Esophagus (tissue), 2 donors: ENCODE results near the gene CAPN13. TPM values are rescaled to one million over a fixed set of nuclear protein-coding genes. Genes with fewer than 3 reads are reported as not detected.

Source experiments
- H3K27ac ChIP-seq, 2 donors: one replicate each; pipeline ENCODE4 v1.5.1; 2013; ENCODE audit warnings: low read depth in 2 of 2, mild to moderate bottlenecking in 2 of 2, inconsistent platforms in 1 of 2, low read length in 1 of 2, moderate library complexity in 1 of 2
- H3K27me3 ChIP-seq, 2 donors: one replicate each; pipeline ENCODE4 v1.6.1; 2013; ENCODE audit warnings: low read length in 2 of 2, control low read depth in 1 of 2, mild to moderate bottlenecking in 1 of 2; ENCODE audit not compliant: insufficient read depth in 2 of 2, control insufficient read depth in 1 of 2
- H3K36me3 ChIP-seq, 2 donors: one replicate each; pipeline ENCODE4 v1.6.1; 2013; ENCODE audit warnings: low read length in 1 of 2; ENCODE audit not compliant: control insufficient read depth in 2 of 2, insufficient read depth in 2 of 2
- H3K4me1 ChIP-seq, 2 donors: one replicate each; pipeline ENCODE4 v1.6.1; 2013; ENCODE audit warnings: low read length in 1 of 2; ENCODE audit not compliant: control insufficient read depth in 2 of 2, insufficient read depth in 2 of 2
- H3K4me3 ChIP-seq, 2 donors: one replicate each; pipeline ENCODE4 v1.5.1; 2013; ENCODE audit warnings: low read length in 2 of 2, mild to moderate bottlenecking in 2 of 2, low read depth in 1 of 2, moderate library complexity in 1 of 2
- H3K9me3 ChIP-seq, 2 donors: one replicate each; pipeline ENCODE4 v1.6.1; 2013; ENCODE audit warnings: mild to moderate bottlenecking in 2 of 2, low read depth in 1 of 2, low read length in 1 of 2, moderate library complexity in 1 of 2; ENCODE audit not compliant: control insufficient read depth in 2 of 2, insufficient read depth in 1 of 2
- WGBS, 2 donors: extraction: QIAGEN DNeasy Blood & Tissue Kit; methylation state at CpG; one replicate each; pipeline ENCODE4 v1.1.7; 2013; 5-methylcytosine and 5-hydroxymethylcytosine counted together
- polyA plus RNA-seq, 2 donors: library from polyadenylated mRNA; stranded (reverse); fragments of 200-250 nt; gene quantifications; one replicate each; pipeline ENCODE4 v1.2.3, GENCODE V29; 2013
- donor health status: healthy with polysubstance abuse.
- donor health status: Bipolar disorder and iron deficiency.

Gene CAPN13
- polyA plus RNA-seq, 2 donors, result 0.41 to 1.5 TPM

DNA sequence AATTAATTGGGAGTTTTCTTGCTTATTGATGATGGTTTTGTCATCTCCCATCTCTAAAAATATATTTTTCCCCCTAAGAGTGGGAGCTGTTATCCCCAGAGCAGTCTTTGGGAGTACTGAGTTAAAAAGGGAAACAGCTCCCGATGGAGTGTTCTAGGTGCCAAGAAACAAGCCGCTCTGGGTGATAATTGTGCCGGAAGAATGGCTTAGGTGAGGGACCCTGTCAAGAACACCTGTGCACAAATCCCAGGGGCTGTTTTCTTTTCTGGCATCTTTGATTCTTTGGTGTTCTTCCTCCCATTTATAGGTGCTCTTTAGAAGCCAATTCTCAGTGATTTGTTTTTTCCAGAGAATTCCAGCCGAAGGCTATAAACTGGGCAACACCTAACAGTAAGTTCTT is 1.4 kb upstream of the CAPN13 start:
- 53 to 64% methylated on average over 4 of the region's 4 CpGs for WGBS, 2 donors
- Histone ChIP-seq H3K4me3 (no peak overlapping the region), H3K27me3 (no peaks in the 10 kb centered on the region), H3K4me1 (no peaks in the 10 kb centered on the region), H3K27ac (no peak overlapping the region), H3K9me3 (no peaks in the 10 kb centered on the region), H3K36me3 (no peaks in the 10 kb centered on the region)

DNA sequence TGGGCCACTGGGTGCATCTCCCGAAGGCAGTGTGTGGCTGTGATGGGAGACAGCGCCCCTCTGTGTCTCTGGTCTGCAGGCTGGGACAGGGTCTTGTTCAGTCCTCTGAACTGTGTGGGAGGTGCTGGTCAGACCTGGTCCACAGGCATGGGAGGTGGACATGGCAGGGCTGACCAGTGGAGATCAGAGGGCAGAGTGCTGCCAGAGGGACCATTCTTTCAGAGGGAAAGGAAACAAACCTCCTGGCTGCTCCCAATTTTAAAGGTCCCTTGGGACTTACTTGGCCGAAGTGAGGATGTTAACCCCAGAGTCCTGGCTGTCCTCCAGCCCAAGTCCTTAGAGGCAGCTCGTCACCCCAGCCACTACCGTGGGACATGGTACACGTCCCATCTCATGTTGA is 4.0 kb downstream of the CAPN13 start:
- Histone ChIP-seq H3K27ac (no peak overlapping the region), H3K27me3 (no peaks in the 10 kb centered on the region), H3K9me3 (no peaks in the 10 kb centered on the region), H3K4me1 (peaks cover 0 to 5% of the 10 kb centered on the region in 2 donors), H3K4me3 (no peak overlapping the region), H3K36me3 (no peaks in the 10 kb centered on the region)
- 75 to 78% methylated on average over 6 of the region's 6 CpGs for WGBS, 2 donors

DNA sequence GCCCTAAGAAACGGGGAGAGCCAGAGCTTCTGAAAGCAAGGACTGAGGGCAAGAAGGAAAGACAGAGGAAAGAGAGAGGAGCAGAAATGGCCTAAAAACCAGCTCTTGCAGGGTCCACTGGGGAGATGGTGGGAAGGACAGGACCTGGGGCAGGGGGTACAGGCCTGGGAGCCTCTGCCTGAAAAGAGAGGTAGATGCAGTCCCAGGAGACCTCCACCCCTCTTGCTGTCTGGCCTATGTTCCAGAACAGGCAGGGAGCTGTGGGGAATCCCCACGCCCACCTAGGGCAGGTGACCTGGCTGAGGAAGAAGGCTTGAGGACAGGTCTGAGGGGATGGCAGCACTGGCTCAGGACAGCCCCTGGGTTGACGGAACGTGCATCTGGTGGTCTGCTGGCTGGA is 4.6 kb downstream of the CAPN13 start:
- Histone ChIP-seq H3K36me3 (no peaks in the 10 kb centered on the region), H3K27ac (no peak overlapping the region), H3K9me3 (no peaks in the 10 kb centered on the region), H3K4me3 (no peak overlapping the region), H3K27me3 (peaks cover 0 to 2% of the 10 kb centered on the region in 2 donors), H3K4me1 (peaks cover 0 to 7% of the 10 kb centered on the region in 2 donors)
- 87 to 92% methylated on average over 4 of the region's 4 CpGs for WGBS, 2 donors

DNA sequence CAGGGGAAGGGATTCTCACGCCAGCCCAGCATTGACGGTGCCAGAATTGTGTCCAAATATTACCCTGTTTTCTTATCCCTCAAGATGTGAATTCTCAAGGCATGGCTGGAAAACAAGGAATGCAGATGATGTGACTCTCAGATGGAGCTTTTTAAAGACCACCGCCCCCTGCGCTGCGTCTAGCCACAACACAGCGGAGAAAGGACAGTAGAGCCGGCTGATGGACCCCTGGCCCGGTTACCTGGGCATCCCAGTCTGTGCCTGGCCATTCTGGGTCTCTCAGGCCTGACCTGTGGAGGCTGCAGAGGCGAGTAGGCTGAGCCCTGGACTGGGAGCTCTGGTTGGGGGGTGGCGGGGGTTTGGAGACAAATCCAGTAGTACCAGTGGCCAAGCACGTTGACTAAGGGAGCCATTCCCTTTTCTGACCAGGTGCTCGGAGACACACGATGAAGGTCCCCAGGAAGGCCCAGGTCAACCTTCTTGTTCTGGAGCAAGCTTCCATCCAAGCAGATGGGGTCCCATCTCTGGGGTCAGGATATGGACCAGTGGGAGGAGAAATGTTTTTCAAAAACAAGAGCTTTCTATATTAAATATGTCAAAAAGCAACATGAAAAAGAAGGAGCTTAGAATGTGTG is 5.3 kb downstream of the CAPN13 start:
- Histone ChIP-seq H3K36me3 (no peaks in the 10 kb centered on the region), H3K4me1 (peaks cover 0 to 7% of the 10 kb centered on the region in 2 donors), H3K27me3 (peaks cover 0 to 3% of the 10 kb centered on the region in 2 donors), H3K4me3 (no peak overlapping the region), H3K27ac (no peak overlapping the region), H3K9me3 (no peaks in the 10 kb centered on the region)
- WGBS, 2 donors, result 92 to 93% methylated on average over 13 of the region's 13 CpGs

DNA sequence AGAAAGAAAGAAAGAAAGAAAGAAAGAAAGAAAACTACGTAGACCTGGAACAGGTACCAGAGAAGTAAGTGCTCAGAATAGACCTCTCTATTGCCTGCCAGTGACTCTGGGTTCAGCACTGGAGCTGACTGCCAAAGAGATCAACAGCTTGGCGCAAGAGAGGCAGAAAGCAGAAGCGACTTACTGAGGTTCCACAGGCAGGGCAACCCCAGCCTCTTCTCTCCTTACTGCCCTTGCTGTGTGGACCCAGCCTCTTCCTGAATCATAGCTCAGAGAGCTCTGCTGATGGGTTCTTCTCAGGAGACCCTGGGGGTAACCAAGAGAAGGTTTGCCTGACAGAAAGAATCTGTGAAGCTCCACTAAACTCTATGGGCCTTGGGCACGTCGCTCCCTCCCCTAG is 7.1 kb downstream of the CAPN13 start:
- WGBS, 2 donors, result 88 to 90% methylated on average over 5 of the region's 5 CpGs
- Histone ChIP-seq H3K27ac (no peak overlapping the region), H3K36me3 (no peaks in the 10 kb centered on the region), H3K4me3 (no peak overlapping the region), H3K27me3 (peaks cover 0 to 3% of the 10 kb centered on the region in 2 donors), H3K4me1 (peaks cover 0 to 10% of the 10 kb centered on the region in 2 donors), H3K9me3 (no peaks in the 10 kb centered on the region)

DNA sequence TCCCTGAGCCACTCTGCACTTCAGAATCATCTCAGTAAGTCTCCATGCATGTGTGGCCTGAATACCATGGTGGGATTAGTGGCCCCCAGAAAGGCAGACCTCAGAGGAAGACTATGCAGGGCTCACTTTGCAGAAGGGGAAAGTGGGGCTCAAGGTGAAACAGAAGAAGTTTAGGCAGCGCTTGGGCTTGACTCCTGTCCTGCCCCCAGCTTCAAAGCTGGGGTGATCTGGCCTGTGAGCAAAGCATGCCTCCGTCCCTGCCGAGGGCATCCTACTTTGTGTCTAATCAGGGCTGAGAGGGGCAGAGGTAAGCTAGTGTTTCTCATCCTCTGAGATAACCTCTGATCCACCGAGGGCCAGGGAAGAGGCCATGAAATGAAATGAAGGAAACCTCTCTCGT is 7.9 kb downstream of the CAPN13 start:
- H3K27ac ChIP-seq, result no peak overlapping the region
- H3K4me1 ChIP-seq, result peaks cover 0 to 10% of the 10 kb centered on the region in 2 donors
- no peak overlapping the region for H3K4me3 ChIP-seq
- 70 to 84% methylated on average over 5 of the region's 5 CpGs for WGBS, 2 donors
- no peaks in the 10 kb centered on the region for H3K9me3 ChIP-seq
- H3K36me3 ChIP-seq, result no peaks in the 10 kb centered on the region
- H3K27me3 ChIP-seq, result peaks cover 0 to 3% of the 10 kb centered on the region in 2 donors

DNA sequence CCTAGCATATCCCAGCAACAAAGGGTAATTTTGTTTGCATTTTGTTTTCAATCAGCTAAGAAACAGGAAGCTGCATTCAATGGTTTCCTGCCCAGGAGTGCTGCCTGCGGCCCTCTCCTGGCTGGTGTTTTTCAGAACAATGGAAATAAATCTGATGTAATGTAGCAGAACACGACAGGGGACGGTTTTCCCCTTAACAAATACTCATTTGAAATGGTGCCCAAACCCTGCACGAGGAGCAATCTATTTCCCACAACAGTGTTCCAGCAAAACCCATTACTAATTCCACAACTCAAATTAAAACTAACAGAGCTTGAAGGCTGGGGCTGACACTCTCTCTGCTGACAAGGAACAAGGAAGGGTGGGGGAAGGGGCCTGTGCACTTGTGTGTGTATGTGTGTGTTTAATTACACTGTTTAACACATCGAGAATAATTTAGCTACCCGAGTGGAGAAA is 8.7 kb downstream of the CAPN13 start:
- no peaks in the 10 kb centered on the region for H3K9me3 ChIP-seq
- 10 to 18% methylated on average over 6 of the region's 6 CpGs for WGBS, 2 donors
- H3K4me3 ChIP-seq, result no peak overlapping the region
- H3K27me3 ChIP-seq, result peaks cover 0 to 3% of the 10 kb centered on the region in 2 donors
- H3K27ac ChIP-seq, result no peak overlapping the region
- peaks cover 0 to 10% of the 10 kb centered on the region in 2 donors for H3K4me1 ChIP-seq
- H3K36me3 ChIP-seq, result no peaks in the 10 kb centered on the region

DNA sequence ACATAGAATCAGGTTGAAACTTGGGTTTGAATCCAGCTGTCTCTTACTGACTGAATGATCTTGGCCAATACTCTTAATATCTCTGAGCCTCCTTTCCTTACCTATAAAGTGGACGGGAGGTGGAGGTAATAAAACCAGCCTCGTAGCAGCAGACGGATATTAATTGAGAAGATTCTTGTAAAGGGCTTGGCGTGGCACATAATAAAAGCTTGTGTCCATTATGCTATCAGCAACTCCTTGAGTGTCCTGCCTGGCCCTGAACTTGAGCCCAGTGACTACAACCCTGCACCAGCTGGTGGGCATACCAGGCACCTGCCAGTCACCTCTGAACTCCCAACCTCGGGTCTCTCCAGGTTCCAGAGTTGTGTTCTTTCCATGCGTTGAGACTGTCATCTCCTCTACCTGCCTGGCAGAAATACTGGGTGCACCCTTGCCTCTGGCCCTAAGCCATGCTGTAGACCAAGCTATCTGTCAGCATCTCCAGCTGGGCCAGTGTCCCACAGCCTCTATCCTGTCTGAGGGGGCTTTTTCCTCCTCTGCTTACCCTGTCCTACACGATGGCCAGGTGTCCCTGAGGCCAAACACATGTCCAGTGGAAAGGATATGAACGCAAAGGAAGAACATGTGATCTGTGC is 9.7 kb downstream of the CAPN13 start:
- H3K9me3 ChIP-seq, result no peaks in the 10 kb centered on the region
- H3K4me3 ChIP-seq, result no peak overlapping the region
- no peak overlapping the region for H3K27ac ChIP-seq
- 64 to 71% methylated on average over 8 of the region's 8 CpGs for WGBS, 2 donors
- H3K4me1 ChIP-seq, result peaks cover 0 to 7% of the 10 kb centered on the region in 2 donors
- H3K36me3 ChIP-seq, result no peaks in the 10 kb centered on the region
- H3K27me3 ChIP-seq, result peaks cover 0 to 3% of the 10 kb centered on the region in 2 donors

DNA sequence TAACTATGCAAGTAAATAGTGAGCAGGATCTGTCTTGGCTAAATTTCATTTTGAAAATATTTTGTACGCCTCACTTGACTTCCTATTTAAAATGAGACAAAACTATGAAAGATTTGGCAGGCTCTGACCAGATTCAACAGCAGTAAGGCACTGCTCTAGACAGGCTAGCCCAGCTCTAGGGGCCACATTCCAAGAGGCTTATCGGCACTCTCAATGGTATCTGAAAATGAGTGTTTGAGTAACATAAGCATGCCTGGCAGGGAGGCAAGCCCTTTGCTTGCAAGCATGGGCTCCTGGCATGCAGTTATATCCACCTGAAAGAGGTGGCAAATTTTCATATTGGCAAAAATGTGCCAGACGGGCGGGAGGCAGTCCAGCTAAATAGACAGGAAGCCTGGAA is 10.5 kb downstream of the CAPN13 start:
- H3K27ac ChIP-seq, result no peak overlapping the region

DNA sequence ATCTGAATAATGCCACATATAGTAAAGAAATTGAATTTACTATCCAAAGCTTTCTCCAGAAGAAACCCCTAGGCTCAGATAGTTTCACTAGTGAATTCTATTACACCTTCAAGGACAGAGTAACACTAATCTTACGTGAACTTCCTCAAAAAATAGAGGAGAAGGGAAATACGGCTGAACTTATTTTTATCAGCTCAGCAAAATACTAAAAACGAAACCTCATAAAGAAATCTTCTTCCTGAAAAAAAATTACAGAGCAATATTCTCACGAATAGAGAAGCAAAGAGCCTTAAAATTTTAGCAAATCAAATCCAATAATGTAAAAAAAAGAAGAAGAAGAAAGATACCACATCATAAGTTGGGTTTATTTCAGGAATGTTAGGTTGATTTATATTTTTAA is 14.7 kb downstream of the CAPN13 start:
- Histone ChIP-seq H3K27me3 (no peaks in the 10 kb centered on the region), H3K36me3 (no peaks in the 10 kb centered on the region), H3K9me3 (no peaks in the 10 kb centered on the region), H3K4me1 (peaks cover 0 to 2% of the 10 kb centered on the region in 2 donors), H3K4me3 (no peak overlapping the region), H3K27ac (no peak overlapping the region)
- 69 to 78% methylated on average over 4 of the region's 4 CpGs for WGBS, 2 donors

More for the DNA sequence above, 10.5 kb downstream of the CAPN13 start:
- no peak overlapping the region for H3K4me3 ChIP-seq
- peaks cover 0 to 7% of the 10 kb centered on the region in 2 donors for H3K4me1 ChIP-seq
- 37 to 39% methylated on average over 4 of the region's 4 CpGs for WGBS, 2 donors
- no peaks in the 10 kb centered on the region for H3K36me3 ChIP-seq
- no peaks in the 10 kb centered on the region for H3K9me3 ChIP-seq
- peaks cover 0 to 3% of the 10 kb centered on the region in 2 donors for H3K27me3 ChIP-seq
